H1 (cell line): ENCODE measurements around the gene ERVV-1. TPM values are rescaled to one million over a fixed set of nuclear protein-coding genes. Genes with fewer than 3 reads are reported as not detected.

Experiments used
- polyA plus RNA-seq, 7 experiments: library from polyadenylated mRNA; depleted of rRNA in 3 of 7; stranded (reverse) in 5 of 7; unstranded in 2 of 7; fragments of >200 nt in 5 of 7; fragments of 200-250 nt in 2 of 7; gene quantifications; 1 replicate in 5 of 7; 2 replicates in 1 of 7; 4 replicates in 1 of 7; pipeline versions ENCODE4 v1.2.1 to v1.2.3, GENCODE V29; 2011 to 2013; ENCODE audit warnings: missing spikeins in 2 of 7, mixed read lengths in 2 of 7
- total RNA-seq: library from RNA; stranded (reverse); fragmentation: NEBNext Ultra II Directional; extraction: Animal tissue kit (Norgen Biotek cat#: 25700); gene quantifications from 2 replicates; pipeline ENCODE4 v1.2.1, GENCODE V29; 2021
- TF ChIP-seq, protein P1 (sequence below): IDR thresholded peaks from 2 replicates; pipeline ENCODE4 v1.6.1; 2011; ENCODE audit warnings: low read depth, mild to moderate bottlenecking, low read length; ENCODE audit not compliant: insufficient read depth

ERVV-1 gene
- total and polyA plus RNA-seq, 2 of the 8 experiments (the other 6 are each of a cell fraction or from before 2014, with no cell fraction given), result not detected

GRCh38 chr19:53034054-53034453 is 20.3 kb downstream of the ERVV-1 start (continued):
- TF ChIP-seq, protein P1, sequence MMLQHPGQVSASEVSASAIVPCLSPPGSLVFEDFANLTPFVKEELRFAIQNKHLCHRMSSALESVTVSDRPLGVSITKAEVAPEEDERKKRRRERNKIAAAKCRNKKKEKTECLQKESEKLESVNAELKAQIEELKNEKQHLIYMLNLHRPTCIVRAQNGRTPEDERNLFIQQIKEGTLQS, result no peak
